ENCODE data around the gene SAMD4B. TPM values are rescaled to one million over a fixed set of nuclear protein-coding genes. Genes with fewer than 3 reads are reported as not detected.

The SAMD4B gene
- total and polyA plus RNA-seq, 9 donors, result 59.0 to 139 (median 110) TPM

GRCh38 chr19:39405958-39406655, 63.9 kb downstream of the SAMD4B start:
- DNase-seq, result no peak

GRCh38 chr19:39406656-39407409, 64.6 kb downstream of the SAMD4B start, which contains the start of gene ZFP36:
Gene ZFP36 (plus strand): TSS chr19:39406847. CDS start chr19:39406905, 58 bp downstream.
- peak; percentile 88 to 95 (median 95) for DNase-seq
- peak within 1 kb of the TSS; percentile 97 for H3K4me3 ChIP-seq
- no peaks in the 10 kb centered on the region for H3K9me3 ChIP-seq
- no peaks in the 10 kb centered on the region for H3K27me3 ChIP-seq
- peaks cover 8% of the 10 kb centered on the region for H3K4me1 ChIP-seq (ENCODE audit: insufficient read depth)
- intact Hi-C loops (cut with DNase I), result no loop called here
- H3K36me3 ChIP-seq, result no peaks in the 10 kb centered on the region
- 0 to 1% (median 0%) methylated on average over 43 to 56 of the region's 56 CpGs for WGBS, 3 donors
- peak; percentile 29 for TF ChIP-seq EP300 (IDR thresholded peaks at IDR 0.05)
- TF ChIP-seq POLR2A (IDR thresholded peaks at IDR 0.05), result peak; percentile 99
- no peak for TF ChIP-seq CTCF (IDR thresholded peaks at IDR 0.05)
- peak within 1 kb of the TSS; percentile 87 to 98 for H3K27ac ChIP-seq

More at GRCh38 chr19:39405958-39406655, 63.9 kb downstream of the SAMD4B start:
- Histone ChIP-seq H3K27ac (peak overlapping the region; percentile 87 to 98), H3K4me3 (peak overlapping the region; percentile 97), H3K36me3 (no peaks in the 10 kb centered on the region), H3K4me1 (ENCODE audit: insufficient read depth) (peaks cover 5% of the 10 kb centered on the region), H3K27me3 (no peaks in the 10 kb centered on the region), H3K9me3 (no peaks in the 10 kb centered on the region)
- intact Hi-C loops (cut with DNase I), result no loop called here
- WGBS, 3 donors, result 10 to 17% (median 11%) methylated on average over 16 to 22 of the region's 22 CpGs
- TF ChIP-seq EP300 (IDR thresholded peaks at IDR 0.05), result no peak
- TF ChIP-seq CTCF (IDR thresholded peaks at IDR 0.05), result no peak
- no peak for TF ChIP-seq POLR2A (IDR thresholded peaks at IDR 0.05)

- no peaks in the 10 kb centered on the region for H3K36me3 ChIP-seq
- H3K9me3 ChIP-seq, result no peaks in the 10 kb centered on the region
- no peaks in the 10 kb centered on the region for H3K27me3 ChIP-seq
- peak overlapping the region; percentile 87 to 98 for H3K27ac ChIP-seq
- H3K4me1 ChIP-seq (ENCODE audit: insufficient read depth), result peaks cover 6% of the 10 kb centered on the region
- intact Hi-C loops (cut with DNase I), result no loop called here
- TF ChIP-seq CTCF (IDR thresholded peaks at IDR 0.05), result no peak
- no peak for TF ChIP-seq EP300 (IDR thresholded peaks at IDR 0.05)
- TF ChIP-seq POLR2A (IDR thresholded peaks at IDR 0.05), result no peak
- H3K4me3 ChIP-seq, result peak overlapping the region; percentile 97
- DNase-seq, result peak in 2 of 5 donors; percentile 59 to 68
- WGBS, 3 donors, result 0 to 1% (median 1%) methylated on average over 8 to 14 of the region's 14 CpGs
Measured at GRCh38 chr19:39407410-39407659, 65.1 kb downstream of the SAMD4B start.

- WGBS, 3 donors, result 16 to 30% (median 26%) methylated on average over 28 to 40 of the region's 40 CpGs
- peak; percentile 36 for TF ChIP-seq POLR2A (IDR thresholded peaks at IDR 0.05)
- TF ChIP-seq EP300 (IDR thresholded peaks at IDR 0.05), result no peak
- TF ChIP-seq CTCF (IDR thresholded peaks at IDR 0.05), result no peak
- Histone ChIP-seq H3K4me3 (peak overlapping the region; percentile 97), H3K9me3 (no peaks in the 10 kb centered on the region), H3K27me3 (no peaks in the 10 kb centered on the region), H3K36me3 (no peaks in the 10 kb centered on the region), H3K27ac (peak overlapping the region; percentile 87 to 98), H3K4me1 (ENCODE audit: insufficient read depth) (peaks cover 5% of the 10 kb centered on the region)
- peak; percentile 43 to 70 (median 66) for DNase-seq
- intact Hi-C loops (cut with DNase I), result no loop called here
Measured at GRCh38 chr19:39407660-39408391, 65.6 kb downstream of the SAMD4B start.
